K562 (cell line): ENCODE measurements around the gene PLA2G7.

Source experiments
- EGR1 ChIP-seq: fragments of 450-650 bp; conservative IDR thresholded peaks from 2 replicates; pipeline ENCODE4 v1.6.1; 2017; ENCODE audit warnings: mild to moderate bottlenecking
- LARP7 ChIP-seq: fragments of 450-650 bp; IDR thresholded peaks from 2 replicates; pipeline ENCODE4 v1.6.1; 2016
- NR2C2 ChIP-seq, 2 experiments: fragments of 200-800 bp in 1 of 2; sonication (Bioruptor generic) in 1 of 2; sonication (generic) in 1 of 2; formaldehyde crosslinking in 1 of 2; IDR thresholded peaks; 2 replicates each; pipeline versions ENCODE4 v1.6.1 to v1.8.0; 2016 to 2022; ENCODE audit warnings: mild to moderate bottlenecking in 1 of 2, missing compliant biosample characterization in 1 of 2, missing genetic modification characterization in 1 of 2, missing genetic modification reagents in 1 of 2
- RB1 ChIP-seq: fragments of 450-650 bp; IDR thresholded peaks from 2 replicates; pipeline ENCODE4 v1.6.1; 2017; ENCODE audit warnings: low read depth, mild to moderate bottlenecking
- RFX1 ChIP-seq: fragments of 450-650 bp; IDR thresholded peaks from 2 replicates; pipeline ENCODE4 v1.6.1; 2016; ENCODE audit warnings: mild to moderate bottlenecking, moderate library complexity
- SRF ChIP-seq, 2 experiments: fragments of 250-450, 450-650 bp in 1 of 2; sonication (Bioruptor Pico) in 1 of 2; sonication (generic) in 1 of 2; formaldehyde crosslinking; IDR thresholded peaks; 2 replicates each; pipeline versions ENCODE4 v1.5.0 to v1.5.1; 2020 to 2022; ENCODE audit warnings: mild to moderate bottlenecking in 1 of 2, missing genetic modification reagents in 1 of 2
- ZFP1 ChIP-seq: fragments of 450-650 bp; formaldehyde crosslinking; IDR thresholded peaks from 2 replicates; pipeline ENCODE4 v1.4.0; 2020; ENCODE audit warnings: mild to moderate bottlenecking, mixed read lengths
- TF ChIP-seq, protein P1 (sequence below), 3 experiments: IDR thresholded peaks in 2 of 3; conservative IDR thresholded peaks in 1 of 3; 2 replicates each; pipeline ENCODE4 v1.5.1; 2011 to 2012; ENCODE audit warnings: low read length in 3 of 3, mild to moderate bottlenecking in 3 of 3, control low read depth in 2 of 3, improper control_type of control experiment in 1 of 3, inconsistent platforms in 1 of 3, low read depth in 1 of 3, mixed read lengths in 1 of 3, moderate library complexity in 1 of 3; ENCODE audit not compliant: insufficient read depth in 2 of 3

DNA sequence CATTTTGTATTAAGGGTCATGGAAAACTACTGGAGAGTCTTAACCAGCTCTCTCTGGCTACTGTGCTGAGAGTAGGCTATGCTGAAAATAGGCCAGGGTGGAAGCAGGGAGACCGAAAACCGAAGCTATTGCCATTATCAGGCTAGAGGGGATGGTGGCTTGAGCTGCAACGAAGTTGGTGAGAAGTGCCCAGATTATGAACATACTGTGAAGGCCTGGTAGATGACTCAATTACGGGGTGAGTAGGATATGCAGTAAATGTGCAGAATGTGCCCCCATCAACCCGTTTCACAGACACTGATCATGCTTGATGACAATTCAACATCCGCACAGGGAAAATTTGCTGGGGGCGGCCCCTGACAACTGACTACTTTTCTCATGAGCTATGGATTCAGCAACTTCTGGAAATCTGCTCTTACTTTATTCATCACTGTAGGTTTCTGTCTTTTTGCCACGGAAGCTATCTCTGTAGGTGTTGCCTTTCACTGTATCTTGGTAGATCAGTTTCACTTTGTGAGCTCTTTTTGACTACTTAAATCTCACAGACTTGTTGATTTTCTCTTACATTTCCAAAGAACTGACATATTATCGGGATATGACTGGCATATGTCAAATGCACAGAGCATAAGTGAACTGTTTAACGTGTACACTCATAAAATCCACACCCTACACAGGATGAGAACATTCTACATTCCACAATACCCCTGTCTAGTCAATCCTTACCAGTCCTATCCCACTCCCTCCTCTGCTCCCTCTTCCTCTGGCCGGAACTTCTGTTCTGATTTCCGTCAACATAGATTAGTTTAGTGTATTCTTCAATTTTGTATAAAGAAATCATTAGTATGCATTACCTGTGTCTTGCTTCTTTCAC is 42.5 kb upstream of the PLA2G7 start:
- TF ChIP-seq ZFP1 (no peak), LARP7 (no peak), RB1 (no peak), NR2C2 (CRISPR knock-in tag; IDR thresholded peaks at IDR 0.05) (no peak), NR2C2 (tag; IDR thresholded peaks at IDR 0.05) (no peak), EGR1 (no peak), SRF (CRISPR knock-in tag; IDR thresholded peaks at IDR 0.05) (no peak), RFX1 (no peak)
- TF ChIP-seq, protein P1, sequence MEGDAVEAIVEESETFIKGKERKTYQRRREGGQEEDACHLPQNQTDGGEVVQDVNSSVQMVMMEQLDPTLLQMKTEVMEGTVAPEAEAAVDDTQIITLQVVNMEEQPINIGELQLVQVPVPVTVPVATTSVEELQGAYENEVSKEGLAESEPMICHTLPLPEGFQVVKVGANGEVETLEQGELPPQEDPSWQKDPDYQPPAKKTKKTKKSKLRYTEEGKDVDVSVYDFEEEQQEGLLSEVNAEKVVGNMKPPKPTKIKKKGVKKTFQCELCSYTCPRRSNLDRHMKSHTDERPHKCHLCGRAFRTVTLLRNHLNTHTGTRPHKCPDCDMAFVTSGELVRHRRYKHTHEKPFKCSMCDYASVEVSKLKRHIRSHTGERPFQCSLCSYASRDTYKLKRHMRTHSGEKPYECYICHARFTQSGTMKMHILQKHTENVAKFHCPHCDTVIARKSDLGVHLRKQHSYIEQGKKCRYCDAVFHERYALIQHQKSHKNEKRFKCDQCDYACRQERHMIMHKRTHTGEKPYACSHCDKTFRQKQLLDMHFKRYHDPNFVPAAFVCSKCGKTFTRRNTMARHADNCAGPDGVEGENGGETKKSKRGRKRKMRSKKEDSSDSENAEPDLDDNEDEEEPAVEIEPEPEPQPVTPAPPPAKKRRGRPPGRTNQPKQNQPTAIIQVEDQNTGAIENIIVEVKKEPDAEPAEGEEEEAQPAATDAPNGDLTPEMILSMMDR (IDR thresholded peaks at IDR 0.05 in 2 of 3, conservative IDR thresholded peaks at IDR 0.05 in 1 of 3; ENCODE audit: insufficient read depth in 2 of 3, low read depth in 1 of 3, low read length in 3 of 3), result no peak
